SK-N-SH (cell line): ENCODE results near the gene TBL1X. TPM values are rescaled to one million over a fixed set of nuclear protein-coding genes. Genes with fewer than 3 reads are reported as not detected.

ENCODE experiments used
- CTCF ChIA-PET: fragments of 300-600, 350-600 bp; formaldehyde crosslinking; extraction: SDS; loops from one replicate; lab custom pipeline; 2021; lab: Yijun Ruan, JAX
- POLR2A ChIA-PET: fragments of 350-600 bp; sonication (Branson Sonifier 250); formaldehyde crosslinking; extraction: SDS; loops from one replicate; lab custom pipeline; 2020; ENCODE audit warnings: antibody characterized with exemption, inconsistent platforms; lab: Yijun Ruan, JAX
- DNase-seq: peaks from one replicate; pipeline ENCODE4 v3.0.0; 2012
- H2AFZ ChIP-seq: fragments of 200-600 bp; sonication (generic); 2 replicates; pipeline ENCODE4 v1.8.1; 2016; ENCODE audit warnings: antibody characterized with exemption, mild to moderate bottlenecking, low read depth
- H3F3A ChIP-seq: fragments of 200-600 bp; sonication (generic); replicated peaks from 2 replicates; pipeline ENCODE3; 2016; ENCODE audit warnings: antibody characterized with exemption, mild to moderate bottlenecking; ENCODE audit not compliant: insufficient read depth
- H3K27ac ChIP-seq, 2 experiments: fragments of 200-500 bp in 1 of 2; fragments of 200-600 bp in 1 of 2; sonication (Bioruptor generic) in 1 of 2; sonication (generic), shearing (Covaris generic) in 1 of 2; 2 replicates each; pipeline versions ENCODE4 v1.5.1 to v1.6.1; 2014 to 2016; ENCODE audit warnings: low read depth in 2 of 2, inconsistent platforms in 1 of 2, low read length in 1 of 2, mild to moderate bottlenecking in 1 of 2, mixed read lengths in 1 of 2
- H3K27me3 ChIP-seq: fragments of 200-600 bp; sonication (generic), shearing (Covaris generic); 2 replicates; pipeline ENCODE4 v1.6.1; 2016; ENCODE audit warnings: mixed run types; ENCODE audit not compliant: insufficient read depth
- H3K36me3 ChIP-seq, 2 experiments: fragments of 200-500 bp in 1 of 2; fragments of 200-600 bp in 1 of 2; sonication (Bioruptor generic) in 1 of 2; sonication (generic) in 1 of 2; replicated peaks in 1 of 2; 2 replicates each; pipeline versions ENCODE3 to v1.5.1; 2014 to 2016; ENCODE audit warnings: low read length in 1 of 2, mild to moderate bottlenecking in 1 of 2; ENCODE audit not compliant: insufficient read depth in 2 of 2, control insufficient read depth in 1 of 2
- H3K4me1 ChIP-seq, 2 experiments: fragments of 200-500 bp in 1 of 2; fragments of 200-600 bp in 1 of 2; sonication (Bioruptor generic) in 1 of 2; sonication (generic), shearing (Covaris generic) in 1 of 2; 2 replicates each; pipeline versions ENCODE4 v1.5.1 to v1.6.1; 2014 to 2016; ENCODE audit warnings: low read depth in 1 of 2, low read length in 1 of 2, mixed run types in 1 of 2; ENCODE audit not compliant: insufficient read depth in 2 of 2, control insufficient read depth in 1 of 2
- H3K4me2 ChIP-seq: fragments of 200-600 bp; sonication (generic), shearing (Covaris generic); 2 replicates; pipeline ENCODE4 v1.6.1; 2017; ENCODE audit warnings: mixed run types
- H3K4me3 ChIP-seq, 2 experiments: fragments of 200-500 bp in 1 of 2; fragments of 200-600 bp in 1 of 2; sonication (Bioruptor generic) in 1 of 2; sonication (generic), shearing (Covaris generic) in 1 of 2; 2 replicates each; pipeline versions ENCODE4 v1.5.1 to v1.8.1; 2014 to 2016; ENCODE audit warnings: low read depth in 2 of 2, inconsistent platforms in 1 of 2, low read length in 1 of 2, mild to moderate bottlenecking in 1 of 2, mixed read lengths in 1 of 2, moderate library complexity in 1 of 2
- H3K79me2 ChIP-seq: fragments of 200-600 bp; sonication (generic); 2 replicates; pipeline ENCODE4 v1.8.1; 2017; ENCODE audit warnings: mild to moderate bottlenecking; ENCODE audit not compliant: insufficient read depth
- H3K9ac ChIP-seq: fragments of 200-600 bp; sonication (generic); 2 replicates; pipeline ENCODE4 v1.6.1; 2017; ENCODE audit warnings: mixed run types
- H3K9me2 ChIP-seq: fragments of 200-600 bp; sonication (generic); 2 replicates; pipeline ENCODE4 v1.6.1; 2017; ENCODE audit warnings: mixed run types
- H3K9me3 ChIP-seq: fragments of 200-600 bp; sonication (generic); 2 replicates; pipeline ENCODE4 v1.6.1; 2017; ENCODE audit warnings: mixed run types, mild to moderate bottlenecking, moderate library complexity
- H4K20me1 ChIP-seq: fragments of 200-600 bp; sonication (generic); 2 replicates; pipeline ENCODE4 v1.6.1; 2017; ENCODE audit warnings: mild to moderate bottlenecking, mixed run types; ENCODE audit not compliant: insufficient read depth
- FOXM1 ChIP-seq: IDR thresholded peaks from 2 replicates; pipeline ENCODE4 v1.4.0; 2012; ENCODE audit warnings: low read depth, mild to moderate bottlenecking
- GABPA ChIP-seq: IDR thresholded peaks from 2 replicates; pipeline ENCODE4 v1.4.0; 2012; ENCODE audit warnings: low read depth, mild to moderate bottlenecking
- GATA2 ChIP-seq: sonication (generic); formaldehyde crosslinking; IDR thresholded peaks from 2 replicates; pipeline ENCODE4 v1.5.0; 2020; ENCODE audit warnings: mild to moderate bottlenecking, missing genetic modification reagents
- IRF3 ChIP-seq: fragments of 150-350 bp; IDR thresholded peaks from 2 replicates; pipeline ENCODE4 v1.6.1; 2016; ENCODE audit warnings: mild to moderate bottlenecking, low read depth, low read length
- NFIC ChIP-seq: IDR thresholded peaks from 2 replicates; pipeline ENCODE4 v1.4.0; 2012; ENCODE audit warnings: borderline replicate concordance
- NRF1 ChIP-seq: IDR thresholded peaks from 2 replicates; pipeline ENCODE4 v1.6.1; 2012; ENCODE audit warnings: low read depth, mild to moderate bottlenecking, low read length
- REST ChIP-seq: IDR thresholded peaks from 2 replicates; pipeline ENCODE4 v1.6.1; 2012; ENCODE audit warnings: mild to moderate bottlenecking, low read depth, low read length, moderate library complexity
- RFX5 ChIP-seq: IDR thresholded peaks from 2 replicates; pipeline ENCODE4 v1.6.1; 2012; ENCODE audit warnings: mild to moderate bottlenecking, improper control_type of control experiment, low read length
- TCF12 ChIP-seq: IDR thresholded peaks from 2 replicates; pipeline ENCODE4 v1.4.0; 2012
- TEAD4 ChIP-seq: IDR thresholded peaks from 2 replicates; pipeline ENCODE4 v1.4.0; 2012; ENCODE audit warnings: mild to moderate bottlenecking, borderline replicate concordance; ENCODE audit not compliant: insufficient read depth
- USF1 ChIP-seq: IDR thresholded peaks from 2 replicates; pipeline ENCODE4 v1.4.0; 2012; ENCODE audit warnings: low read depth, borderline replicate concordance
- WGBS: methylation state at CpG from one replicate; pipeline ENCODE4 v1.1.6; 2017; ENCODE audit warnings: low lambda C conversion rate; 5-methylcytosine and 5-hydroxymethylcytosine counted together
- polyA plus RNA-seq, 3 experiments: library from polyadenylated mRNA; depleted of rRNA; stranded (reverse); fragments of >200 nt; gene quantifications; 2 replicates each; pipeline ENCODE4 v1.2.3, GENCODE V29; 2012
- TF ChIP-seq, protein P1 (sequence below): IDR thresholded peaks from 2 replicates; pipeline ENCODE4 v1.4.0; 2012; ENCODE audit warnings: low read depth, borderline replicate concordance

TBL1X gene
- polyA plus RNA-seq, 1 of the 3 experiments (the other 2 are of a cell fraction) = 10.6 TPM

DNA sequence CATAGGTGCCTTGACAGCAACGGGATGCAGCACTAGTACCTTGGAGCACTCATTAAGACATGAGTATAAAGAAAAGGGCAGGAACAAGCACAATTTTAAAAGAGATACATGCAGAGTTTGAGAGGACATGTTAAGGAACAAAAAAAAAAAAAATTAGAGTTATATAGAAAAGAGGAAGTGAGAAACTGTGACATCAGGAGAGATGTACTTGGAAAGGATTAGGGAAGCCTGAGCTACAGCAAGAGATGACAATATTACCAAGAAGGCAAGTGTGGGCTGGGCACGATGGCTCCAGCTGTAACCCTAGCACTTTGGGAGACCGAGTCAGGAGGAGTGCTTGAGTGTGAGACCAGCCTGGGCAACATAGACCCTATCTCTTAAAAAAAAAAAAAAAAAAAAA lies 263.4 kb downstream of the TBL1X start:
- Histone ChIP-seq H3K4me3 (no peak overlapping the region), H3K4me1 (no peaks in the 10 kb centered on the region), H3K27me3 (no peaks in the 10 kb centered on the region), H4K20me1 (no peaks in the 10 kb centered on the region), H3K27ac (no peak overlapping the region), H3K36me3 (no peaks in the 10 kb centered on the region), H3K9me3 (no peaks in the 10 kb centered on the region), H3K9ac (no peak overlapping the region), H3K4me2 (no peak overlapping the region), H3K79me2 (no peaks in the 10 kb centered on the region), H2AFZ (no peak overlapping the region), H3F3A (no peaks in the 10 kb centered on the region), H3K9me2 (no peaks in the 10 kb centered on the region)
- TF ChIP-seq TCF12 (no peak), NRF1 (no peak), RFX5 (no peak), GATA2 (no peak), IRF3 (no peak), REST (no peak), USF1 (no peak), FOXM1 (no peak), NFIC (no peak), GABPA (no peak), TEAD4 (no peak)
- TF ChIP-seq, protein P1, sequence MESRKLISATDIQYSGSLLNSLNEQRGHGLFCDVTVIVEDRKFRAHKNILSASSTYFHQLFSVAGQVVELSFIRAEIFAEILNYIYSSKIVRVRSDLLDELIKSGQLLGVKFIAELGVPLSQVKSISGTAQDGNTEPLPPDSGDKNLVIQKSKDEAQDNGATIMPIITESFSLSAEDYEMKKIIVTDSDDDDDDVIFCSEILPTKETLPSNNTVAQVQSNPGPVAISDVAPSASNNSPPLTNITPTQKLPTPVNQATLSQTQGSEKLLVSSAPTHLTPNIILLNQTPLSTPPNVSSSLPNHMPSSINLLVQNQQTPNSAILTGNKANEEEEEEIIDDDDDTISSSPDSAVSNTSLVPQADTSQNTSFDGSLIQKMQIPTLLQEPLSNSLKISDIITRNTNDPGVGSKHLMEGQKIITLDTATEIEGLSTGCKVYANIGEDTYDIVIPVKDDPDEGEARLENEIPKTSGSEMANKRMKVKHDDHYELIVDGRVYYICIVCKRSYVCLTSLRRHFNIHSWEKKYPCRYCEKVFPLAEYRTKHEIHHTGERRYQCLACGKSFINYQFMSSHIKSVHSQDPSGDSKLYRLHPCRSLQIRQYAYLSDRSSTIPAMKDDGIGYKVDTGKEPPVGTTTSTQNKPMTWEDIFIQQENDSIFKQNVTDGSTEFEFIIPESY = no peak
- ChIA-PET POLR2A (no interaction called here), CTCF (no interaction called here)
- DNase-seq = no peak
- whole genome bisulfite sequencing = 16% methylated on average over 3 of the region's 3 CpGs
